NCI-H2029 treated with DMSO at 0.1 percent for 48 hours (cell line): Measurements from ENCODE around the gene MYL9.
"Not testable (repeated sequence)": the region's sequence is repeated elsewhere in the genome, so short reads cannot be mapped to it uniquely, and the experiment has no call there.

Experiments used
- DNase-seq: peaks from one replicate; lab custom pipeline; 2025; lab: John Stamatoyannopoulos, UW

Gene MYL9

DNA sequence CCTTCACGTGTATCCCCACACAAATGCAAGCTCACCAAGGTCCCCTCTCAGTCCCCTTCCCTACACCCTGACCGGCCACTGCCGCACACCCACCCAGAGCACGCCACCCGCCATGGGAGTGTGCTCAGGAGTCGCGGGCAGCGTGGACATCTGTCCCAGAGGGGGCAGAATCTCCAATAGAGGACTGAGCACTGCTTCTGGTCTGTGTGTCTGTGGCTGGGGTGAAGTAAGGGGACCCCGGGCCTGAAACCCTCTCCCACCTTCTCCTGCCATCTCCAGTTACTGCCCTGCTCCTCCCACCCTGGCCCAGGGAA, 8.3 kb downstream of the MYL9 start:
- DNase-seq = no peak

DNA sequence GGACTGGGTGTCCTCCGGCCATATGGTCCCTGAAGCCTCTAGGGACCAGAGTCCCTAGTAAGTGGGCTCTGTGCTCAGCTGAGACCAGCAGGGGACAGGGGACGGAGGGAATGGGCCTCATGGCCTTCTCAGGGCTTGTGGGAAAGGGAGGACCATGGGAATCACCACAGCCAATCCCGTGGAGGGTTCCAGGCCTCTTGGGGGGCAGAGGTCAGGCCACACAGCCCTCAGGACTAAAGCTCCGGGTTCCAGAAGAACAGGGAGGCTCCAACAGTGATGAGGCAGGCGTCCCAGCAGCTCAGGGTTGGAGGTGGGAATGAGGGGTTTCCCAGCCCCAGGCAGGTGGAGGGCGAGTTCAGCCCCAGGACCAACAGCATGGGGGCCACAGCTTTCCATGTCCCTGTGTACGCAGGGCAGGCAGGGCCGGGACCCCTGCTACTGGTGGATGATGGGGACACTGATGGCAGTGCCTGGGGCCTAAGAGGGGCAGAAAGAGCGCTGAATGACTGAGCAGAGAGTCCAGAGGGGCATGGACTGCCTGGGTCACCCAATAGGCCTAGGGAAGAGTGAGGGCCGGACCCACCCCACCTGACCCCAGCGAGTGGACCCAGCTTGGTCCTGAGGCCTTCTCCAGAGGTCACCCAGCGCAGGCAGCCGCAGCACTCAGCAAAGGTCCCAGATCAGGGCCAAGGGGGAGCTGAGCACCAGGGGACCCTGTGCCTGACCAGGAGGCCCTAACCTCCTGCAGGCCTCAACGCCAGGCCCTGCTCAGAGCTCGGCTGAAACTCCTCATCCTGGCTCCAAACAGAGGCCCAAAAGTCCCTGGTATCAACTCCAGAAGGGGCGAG, 8.8 kb downstream of the MYL9 start:
- DNase-seq = no peak

DNA sequence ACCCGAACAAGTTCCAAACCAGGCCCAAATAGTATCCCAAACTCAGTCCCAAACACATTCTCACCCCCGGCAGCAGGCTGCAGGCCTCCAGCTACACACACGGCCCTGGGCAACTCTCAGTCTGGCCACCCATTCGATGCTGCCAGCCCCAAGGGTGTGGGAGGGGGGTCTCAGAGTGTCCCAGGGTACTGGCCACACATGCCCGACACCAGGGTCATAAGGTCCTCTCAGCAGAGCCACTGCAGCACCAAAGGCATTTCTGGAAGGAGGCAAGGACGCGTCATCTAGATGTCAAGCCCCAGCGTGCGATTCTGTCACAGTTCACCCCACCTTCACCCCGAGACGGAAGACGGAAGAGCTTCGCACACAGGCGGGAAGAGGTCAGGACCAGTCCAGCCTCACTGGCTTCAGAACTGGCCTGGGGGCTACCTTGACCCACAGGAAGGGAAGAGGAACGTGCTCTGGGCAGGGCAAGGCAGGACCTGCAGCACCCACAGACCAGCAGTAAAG, 9.5 kb downstream of the MYL9 start:
- no peak for DNase-seq

DNA sequence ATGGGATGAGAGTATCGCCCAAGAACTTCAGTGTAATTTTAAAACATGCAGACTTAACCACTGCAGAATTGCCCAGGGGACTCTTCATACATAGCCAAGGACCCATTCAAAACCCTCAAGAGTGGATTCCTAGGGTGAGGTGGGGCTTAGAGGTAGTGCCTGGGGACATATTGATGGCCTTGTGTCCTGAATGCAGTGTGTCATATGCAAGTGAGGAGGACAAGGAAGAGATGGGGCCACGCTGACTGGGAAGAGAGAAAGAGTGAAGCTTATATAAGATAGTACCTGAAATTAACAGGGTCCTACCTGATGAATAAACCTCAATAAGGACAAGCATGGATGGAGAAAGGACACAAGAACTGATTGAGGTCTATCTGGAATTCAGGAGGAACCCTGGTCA, 13.9 kb downstream of the MYL9 start:
- DNase-seq = no peak

DNA sequence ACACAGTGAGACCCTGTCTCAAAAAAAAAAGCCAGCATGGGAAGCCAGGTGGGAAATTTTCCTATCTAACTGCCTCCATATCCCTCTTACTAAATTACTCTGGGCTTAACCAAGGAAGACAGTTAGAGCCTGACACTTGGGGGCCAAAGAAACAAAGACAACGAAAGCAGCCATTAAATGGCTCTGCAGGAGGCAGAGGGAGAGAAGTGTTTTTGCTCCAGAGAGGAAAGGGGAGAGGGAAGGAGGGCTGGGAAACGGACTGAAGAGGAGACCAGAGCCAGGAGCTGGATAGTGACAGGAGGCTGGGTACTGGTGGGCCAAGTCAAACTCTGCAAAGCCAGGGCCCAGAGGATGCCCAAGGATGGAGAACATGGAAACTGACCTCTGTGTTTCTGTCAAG, 21.4 kb downstream of the MYL9 start:
- DNase-seq = no peak

DNA sequence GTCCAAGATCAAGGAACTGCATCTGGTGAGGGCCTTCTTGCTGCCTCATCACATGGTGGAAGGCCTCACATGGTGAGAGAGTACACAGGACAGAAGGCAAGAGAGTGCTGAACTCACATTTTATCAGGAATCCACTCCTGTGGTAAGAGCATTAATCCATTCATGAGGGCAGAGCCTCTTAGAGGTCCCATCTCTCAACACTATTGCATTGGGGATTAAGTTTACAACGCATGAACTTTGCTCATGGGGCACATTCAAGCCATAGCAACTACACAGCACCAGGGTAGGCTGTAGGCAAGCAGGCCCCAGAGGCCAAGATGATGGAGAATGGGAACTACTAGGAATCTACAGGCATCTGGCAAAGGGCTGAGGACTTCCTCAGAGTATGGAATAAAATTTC, 22.1 kb downstream of the MYL9 start:
- DNase-seq = no peak

DNA sequence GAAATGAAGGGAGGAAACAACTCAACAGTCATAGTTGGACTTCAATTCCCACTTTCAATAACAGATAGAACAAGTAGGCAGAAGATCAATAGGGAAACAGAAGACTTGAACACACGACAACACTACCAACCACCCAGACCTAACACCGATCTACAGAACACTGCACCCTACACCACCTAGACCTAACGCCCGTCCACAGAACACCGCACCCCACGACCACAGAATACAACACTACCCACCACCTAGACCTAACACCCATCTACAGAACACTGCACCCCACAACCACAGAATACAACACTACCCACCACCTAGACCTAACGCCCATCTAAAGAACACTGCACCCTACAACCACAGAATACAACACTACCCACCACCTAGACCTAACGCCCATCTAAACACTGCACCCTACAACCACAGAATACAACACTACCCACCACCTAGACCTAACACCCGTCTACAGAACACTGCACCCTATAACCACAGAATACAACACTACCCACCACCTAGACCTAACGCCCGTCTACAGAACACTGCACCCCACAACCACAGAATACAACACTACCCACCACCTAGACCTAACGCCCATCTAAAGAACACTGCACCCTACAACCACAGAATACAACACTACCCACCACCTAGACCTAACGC, 22.9 kb downstream of the MYL9 start:
- DNase-seq = not testable (repeated sequence)

DNA sequence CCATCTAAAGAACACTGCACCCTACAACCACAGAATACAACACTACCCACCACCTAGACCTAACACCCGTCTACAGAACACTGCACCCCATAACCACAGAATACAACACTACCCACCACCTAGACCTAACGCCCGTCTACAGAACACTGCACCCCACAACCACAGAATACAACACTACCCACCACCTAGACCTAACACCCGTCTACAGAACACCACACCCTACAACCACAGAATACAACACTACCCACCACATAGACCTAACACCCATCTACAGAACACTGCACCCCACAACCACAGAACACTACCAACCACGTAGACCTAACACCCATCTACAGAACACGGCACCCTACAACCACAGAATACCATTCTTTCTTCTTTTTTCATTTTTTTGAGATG, 23.4 kb downstream of the MYL9 start:
- not testable (repeated sequence) for DNase-seq

DNA sequence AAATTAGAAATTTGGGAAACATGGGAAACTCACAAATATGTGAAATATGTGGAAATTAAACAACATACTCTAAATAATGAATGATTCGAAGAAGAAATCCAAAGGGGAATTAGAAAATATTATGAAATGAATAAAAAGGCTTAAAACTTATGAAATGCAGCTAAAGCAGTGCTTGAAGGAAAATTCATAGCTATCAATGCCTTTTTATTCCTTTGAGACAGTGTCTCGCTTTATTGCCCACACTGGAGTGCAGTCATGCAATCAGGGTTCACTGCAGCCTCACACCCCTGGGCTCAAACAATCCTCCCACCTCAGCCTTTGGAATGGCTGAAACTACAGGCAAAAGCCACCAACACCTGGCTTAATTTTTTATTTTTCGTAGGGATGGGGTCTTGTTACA, 24.2 kb downstream of the MYL9 start:
- DNase-seq = no peak

DNA sequence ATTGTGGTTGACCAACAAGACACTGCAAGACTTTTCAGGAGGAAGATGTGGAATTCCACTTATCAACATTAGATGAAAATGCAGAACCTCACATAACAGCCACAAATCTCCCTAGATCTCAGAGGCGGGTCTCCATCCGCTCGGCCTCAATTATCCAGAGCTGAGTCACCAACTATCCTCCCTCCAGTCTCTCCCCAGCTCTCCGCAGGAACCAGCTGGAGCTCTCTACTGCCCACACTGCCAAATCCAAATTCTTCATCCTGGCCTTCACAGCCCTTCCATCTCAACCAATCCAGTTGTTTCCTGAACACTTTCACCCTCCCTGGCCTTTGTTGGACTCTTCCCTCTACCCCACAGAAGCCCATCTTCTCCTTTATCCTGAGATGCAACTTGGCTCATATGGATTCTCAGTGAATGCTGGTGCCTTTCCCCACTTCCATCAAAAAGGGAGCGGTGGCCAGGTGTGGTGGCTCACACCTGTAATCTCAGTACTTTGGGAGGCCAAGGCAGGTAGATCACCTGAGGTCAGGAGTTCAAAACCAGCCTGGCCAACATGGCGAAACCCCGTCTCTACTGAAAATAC, 28.6 kb downstream of the MYL9 start:
- no peak for DNase-seq

DNA sequence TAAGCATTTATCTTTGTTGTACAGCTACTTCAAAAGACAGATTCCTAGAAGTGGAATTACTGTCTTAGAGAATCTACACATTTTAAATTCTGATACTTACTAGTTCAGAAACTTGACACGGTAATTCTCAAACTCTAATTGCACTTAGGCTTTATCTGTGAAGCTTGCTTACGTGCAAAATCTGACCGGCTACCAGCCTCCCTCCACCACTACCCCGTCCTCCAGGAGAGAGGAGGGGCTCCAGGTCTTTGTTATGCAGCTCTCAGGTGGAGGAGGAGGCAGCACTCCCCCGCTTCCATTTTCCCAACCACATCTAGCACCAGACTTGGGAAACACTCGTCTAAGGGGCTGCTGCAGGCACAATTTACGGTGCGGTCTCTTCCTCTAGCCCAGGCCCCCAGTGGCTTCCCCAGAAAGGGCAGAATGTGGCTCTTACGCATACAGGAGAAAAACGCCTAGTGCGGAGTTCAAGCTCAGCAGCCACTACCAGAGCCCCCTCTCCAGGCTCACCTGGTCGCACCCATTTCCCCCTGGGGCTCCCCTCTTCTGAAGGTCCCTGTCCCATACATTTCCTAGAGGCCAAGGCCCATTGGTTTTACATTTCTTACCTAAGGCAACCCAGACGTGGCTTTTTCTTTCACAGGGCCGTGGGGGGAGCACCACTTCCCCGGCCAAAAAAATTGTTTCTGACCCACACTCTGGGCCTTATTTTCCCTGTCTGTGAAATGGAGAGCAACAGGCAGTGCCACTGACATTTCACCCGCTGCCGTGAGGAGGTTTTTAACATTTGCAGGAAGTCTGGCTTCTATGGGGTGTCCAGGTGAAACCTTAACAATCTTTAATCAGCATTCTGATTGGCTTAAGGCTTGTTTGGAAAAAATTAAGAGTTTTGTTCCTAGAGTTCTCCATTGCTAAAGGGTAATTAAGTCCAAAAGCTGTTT, 30.5 kb downstream of the MYL9 start:
- no peak for DNase-seq

DNA sequence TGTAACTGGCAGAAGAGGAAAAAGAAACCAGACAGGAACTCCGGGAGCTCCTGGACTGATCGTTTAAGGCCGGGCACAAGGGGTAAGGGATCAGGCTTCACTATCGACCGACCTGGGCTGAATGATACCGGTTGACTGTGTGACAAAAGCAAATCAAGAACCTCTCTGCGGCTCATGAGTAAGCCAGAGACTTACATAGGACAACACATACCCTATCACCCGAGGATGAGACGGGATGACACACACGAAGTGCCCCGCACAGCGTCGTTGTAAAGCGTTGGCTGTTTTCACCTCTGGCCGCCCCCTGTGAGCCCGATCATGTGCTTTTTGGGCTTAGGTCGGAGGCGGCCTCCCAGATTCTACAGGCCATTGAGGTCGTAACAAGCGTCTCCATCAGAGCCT, 31.4 kb downstream of the MYL9 start:
- no peak for DNase-seq

DNA sequence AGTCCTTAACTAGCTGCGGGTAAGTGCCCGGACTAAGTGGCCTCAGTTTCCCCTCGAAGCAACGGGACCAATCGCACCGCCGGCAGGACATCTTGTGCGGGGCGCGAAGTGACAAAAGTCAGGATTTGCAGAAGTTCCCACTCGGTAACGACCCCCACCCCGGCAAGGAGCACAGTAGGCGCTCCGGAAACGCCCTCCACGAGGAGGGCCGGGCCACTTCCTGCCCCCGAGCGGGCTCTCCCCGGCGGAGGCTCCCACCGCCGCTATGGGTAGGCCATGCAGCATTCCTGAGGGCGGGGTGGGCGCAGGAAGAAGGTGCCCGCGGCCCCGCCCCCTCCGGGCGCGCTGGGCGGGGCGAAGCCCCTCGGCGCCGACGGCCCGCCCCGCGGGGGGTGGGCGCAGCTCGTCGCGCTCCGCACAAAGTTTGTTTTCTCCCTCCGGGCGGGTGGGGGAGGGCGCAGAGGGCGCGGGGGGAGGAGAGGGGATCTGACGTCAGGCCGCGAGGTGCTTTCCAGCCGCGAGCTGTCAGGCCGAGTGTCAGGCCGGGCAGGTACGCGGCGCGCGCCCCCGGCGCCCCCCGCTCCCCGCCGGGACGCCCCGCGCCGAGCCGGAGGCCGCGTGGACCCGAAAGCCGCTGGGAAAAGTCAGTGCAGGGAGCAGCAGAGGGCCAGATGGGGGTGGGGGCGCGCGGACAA, 31.9 kb downstream of the MYL9 start, which contains the start of gene TGIF2:
TGIF2 (plus strand) TSS at position 495 of the 695 bp plus-strand sequence. CDS start 5,178 bp downstream, outside the sequence.
- DNase-seq = no peak

DNA sequence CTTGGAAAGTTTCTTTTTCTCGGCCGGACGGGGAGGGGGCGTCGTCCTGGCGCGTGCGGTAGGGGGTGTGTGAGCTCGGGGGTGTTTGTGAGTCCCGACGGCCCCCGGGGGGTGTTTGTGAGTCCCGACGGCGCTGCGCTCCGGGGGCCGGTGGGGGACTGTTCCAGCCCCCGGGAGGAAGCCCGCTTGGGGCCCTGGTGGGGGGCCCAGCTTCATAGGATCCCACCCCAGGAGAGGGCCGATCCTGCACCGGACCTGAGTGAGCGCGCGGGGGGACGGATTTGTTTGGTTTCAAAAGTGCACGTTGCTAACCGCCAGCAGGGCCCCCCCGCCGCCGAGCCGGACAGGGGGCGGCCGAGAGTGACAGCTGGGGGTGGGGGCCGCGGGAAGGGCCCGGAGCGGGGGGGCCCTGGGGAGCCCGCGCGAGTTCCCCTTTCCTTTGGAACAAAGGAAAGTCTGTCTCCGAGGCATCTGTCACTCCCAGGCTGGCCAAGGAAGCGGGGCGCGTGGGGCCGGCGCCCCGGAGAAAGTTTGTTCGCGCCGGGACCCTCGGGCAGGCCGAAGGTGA, 32.6 kb downstream of the MYL9 start:
- DNase-seq = no peak

DNA sequence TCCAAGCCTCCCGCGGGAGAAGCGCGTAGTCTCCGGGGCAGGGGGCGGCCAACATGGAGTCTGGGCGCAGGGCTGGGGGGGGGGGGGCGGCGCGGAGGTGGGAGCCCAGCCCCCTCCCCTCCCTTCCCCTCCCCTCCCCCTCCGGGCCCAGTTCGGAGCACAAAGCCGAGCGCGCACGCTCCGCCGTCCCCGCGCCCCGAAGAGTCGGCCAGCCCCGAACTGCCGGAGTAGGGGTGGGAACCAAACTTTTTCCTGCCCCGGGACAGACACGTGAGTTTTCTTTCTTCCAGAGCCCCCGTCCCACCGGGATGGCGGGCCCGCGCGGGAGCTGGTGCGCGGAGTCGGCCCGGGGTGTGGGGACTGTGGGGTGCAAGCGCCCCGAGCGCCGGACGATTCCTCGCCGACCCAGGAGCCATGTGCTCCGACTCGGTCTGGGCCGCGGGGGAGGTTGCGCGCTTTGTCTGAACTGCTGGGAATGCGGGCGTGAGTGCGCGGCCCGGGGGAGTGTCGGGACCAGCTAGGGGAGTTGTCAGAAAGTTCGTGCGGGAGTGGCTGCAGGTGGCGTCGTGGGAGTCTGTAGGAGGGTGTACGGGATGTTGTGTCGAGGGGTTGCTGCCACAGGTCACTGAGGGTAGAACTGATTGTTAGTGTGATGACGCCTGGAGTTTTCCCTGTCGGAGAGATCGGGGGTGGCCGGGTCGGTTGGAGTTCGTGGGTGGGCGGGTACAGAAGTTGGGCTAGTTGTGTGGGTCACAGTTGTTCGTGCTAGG, 33.2 kb downstream of the MYL9 start:
- DNase-seq = no peak

DNA sequence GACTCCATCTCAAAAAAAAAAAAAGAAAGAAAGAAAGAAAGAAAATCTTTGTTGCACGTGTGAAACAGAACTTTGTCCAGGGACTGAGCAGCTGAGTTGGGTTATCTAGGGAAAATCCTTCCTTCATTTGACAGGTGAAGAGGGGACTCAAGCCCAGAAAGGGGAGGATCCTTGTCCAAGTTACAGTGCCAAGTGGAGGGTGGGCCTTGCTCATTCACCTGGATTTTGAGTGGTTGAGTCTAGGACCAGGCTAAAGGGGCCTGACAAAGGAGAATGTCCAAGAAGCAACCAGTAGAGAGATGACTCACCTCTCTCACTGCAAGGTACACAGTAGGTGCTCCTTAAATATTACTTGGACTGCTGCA, 34.7 kb downstream of the MYL9 start:
- no peak for DNase-seq

DNA sequence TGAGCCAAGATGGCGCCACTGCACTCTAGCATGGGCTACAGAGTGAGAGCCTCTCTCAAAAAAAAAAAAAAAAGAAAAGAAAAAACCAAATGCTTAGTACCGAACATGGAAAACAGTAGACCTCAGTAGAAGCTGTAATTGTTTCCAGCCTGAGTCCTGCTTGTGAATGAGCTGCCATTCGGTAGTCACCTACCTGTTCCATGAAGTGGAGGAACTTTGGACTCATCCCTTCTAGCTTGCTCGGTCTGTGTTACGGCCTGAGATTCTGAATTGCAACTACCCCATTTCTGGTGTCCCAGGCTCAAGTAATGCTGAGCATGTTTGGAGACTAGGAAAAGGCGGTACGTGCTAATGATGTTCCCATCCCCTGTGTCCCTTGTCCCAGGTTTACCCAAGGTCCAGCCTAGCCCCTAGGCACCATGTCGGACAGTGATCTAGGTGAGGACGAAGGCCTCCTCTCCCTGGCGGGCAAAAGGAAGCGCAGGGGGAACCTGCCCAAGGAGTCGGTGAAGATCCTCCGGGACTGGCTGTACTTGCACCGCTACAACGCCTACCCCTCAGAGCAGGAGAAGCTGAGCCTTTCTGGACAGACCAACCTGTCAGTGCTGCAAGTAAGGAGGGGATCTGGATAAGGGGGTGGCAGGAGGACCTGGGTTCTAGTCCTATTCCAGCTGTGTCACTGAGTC, 37.2 kb downstream of the MYL9 start:
- DNase-seq = no peak

DNA sequence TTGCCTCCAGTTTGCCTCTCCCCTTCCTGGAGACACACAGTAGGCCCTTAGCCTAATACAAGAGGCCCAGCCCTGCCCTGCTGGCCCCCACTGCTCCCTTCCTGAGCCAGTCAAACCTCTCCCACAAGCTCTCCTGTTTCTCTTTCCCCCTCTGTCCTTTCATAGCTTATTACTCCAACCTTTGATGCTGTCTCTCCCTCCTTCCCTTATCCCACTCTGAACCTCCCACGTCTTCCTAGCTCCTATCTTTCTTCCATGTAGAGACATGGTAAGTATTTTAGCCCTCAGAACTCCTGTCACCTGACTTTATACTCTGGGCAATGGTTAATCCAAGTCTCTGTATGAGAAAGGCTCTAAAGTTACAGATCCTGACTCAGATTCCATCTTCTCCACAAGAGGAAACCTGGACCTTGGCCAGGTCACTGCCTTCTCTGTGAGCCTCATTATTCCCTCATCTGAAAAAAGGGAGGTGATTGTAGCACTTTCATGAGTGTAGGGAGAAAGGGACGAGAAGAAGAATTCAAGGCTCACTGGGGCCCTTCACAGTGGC, 38.8 kb downstream of the MYL9 start:
- DNase-seq = no peak

DNA sequence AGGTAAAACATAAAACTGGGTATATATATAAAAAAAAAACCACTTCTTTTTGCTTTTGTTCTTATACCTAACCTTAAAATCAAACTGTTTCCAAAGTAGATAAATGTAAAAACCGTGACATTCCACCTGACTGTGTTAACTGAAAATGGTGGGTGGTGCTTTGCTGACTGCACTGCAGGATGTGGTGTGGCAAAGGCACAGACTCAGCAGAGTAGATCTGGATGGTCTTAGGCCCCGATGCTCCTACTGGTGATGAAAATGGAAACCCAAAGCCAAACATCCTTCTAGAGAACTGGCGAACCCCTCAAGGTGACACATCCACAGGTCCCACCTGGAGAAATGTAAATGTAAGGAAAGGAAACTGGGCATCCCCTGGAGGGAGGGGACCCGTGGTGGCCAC, 41.0 kb downstream of the MYL9 start:
- no peak for DNase-seq
